Loucy (cell line): Measurements from ENCODE around the gene TOX2.

Source experiments
- H2AFZ ChIP-seq: fragments of 200-600 bp; sonication (generic); 2 replicates; pipeline ENCODE4 v1.6.0; 2016; ENCODE audit warnings: antibody characterized with exemption, mild to moderate bottlenecking, low read length, moderate library complexity
- H3F3A ChIP-seq: fragments of 200-600 bp; 2 replicates; pipeline ENCODE4 v1.6.0; 2016; ENCODE audit warnings: antibody characterized with exemption, low read depth, mild to moderate bottlenecking
- H3K27me3 ChIP-seq: fragments of 200-600 bp; sonication (generic); 2 replicates; pipeline ENCODE4 v1.6.1; 2014; ENCODE audit warnings: low read length, mild to moderate bottlenecking; ENCODE audit not compliant: insufficient read depth, poor library complexity, severe bottlenecking
- H3K36me3 ChIP-seq: fragments of 200-600 bp; sonication (generic); 2 replicates; pipeline ENCODE4 v1.6.1; 2016; ENCODE audit warnings: low read length; ENCODE audit not compliant: insufficient read depth
- H3K4me1 ChIP-seq: fragments of 200-600 bp; sonication (generic); 2 replicates; pipeline ENCODE4 v1.5.1; 2014; ENCODE audit warnings: low read length, mild to moderate bottlenecking; ENCODE audit not compliant: insufficient read depth, poor library complexity, severe bottlenecking
- H3K4me2 ChIP-seq: fragments of 200-600 bp; sonication (generic); 2 replicates; pipeline ENCODE4 v1.6.0; 2014; ENCODE audit warnings: antibody characterized with exemption, low read length, low read depth, mild to moderate bottlenecking; ENCODE audit not compliant: poor library complexity, severe bottlenecking
- H3K4me3 ChIP-seq: fragments of 200-600 bp; sonication (generic); 2 replicates; pipeline ENCODE4 v1.5.1; 2014; ENCODE audit warnings: low read length, mild to moderate bottlenecking, mixed read lengths; ENCODE audit not compliant: poor library complexity, severe bottlenecking
- H3K79me2 ChIP-seq: fragments of 200-600 bp; sonication (generic); 2 replicates; pipeline ENCODE4 v1.6.1; 2014; ENCODE audit warnings: low read length; ENCODE audit not compliant: insufficient read depth
- H3K9ac ChIP-seq: fragments of 200-600 bp; sonication (generic); 2 replicates; pipeline ENCODE4 v1.6.0; 2014; ENCODE audit warnings: mild to moderate bottlenecking, low read depth, low read length, moderate library complexity; ENCODE audit not compliant: poor library complexity, severe bottlenecking
- H3K9me2 ChIP-seq: fragments of 200-600 bp; sonication (generic); replicated peaks from 2 replicates; pipeline ENCODE4 v1.6.1; 2016; ENCODE audit warnings: low read depth, low read length, mixed read lengths
- H3K9me3 ChIP-seq: fragments of 200-600 bp; sonication (generic); 2 replicates; pipeline ENCODE4 v1.6.1; 2014; ENCODE audit warnings: mild to moderate bottlenecking, antibody characterized with exemption, low read length, low read depth; ENCODE audit not compliant: insufficient read depth
- H4K20me1 ChIP-seq: fragments of 200-600 bp; sonication (generic); 2 replicates; pipeline ENCODE4 v1.6.0; 2014; ENCODE audit warnings: antibody characterized with exemption, low read length, mild to moderate bottlenecking; ENCODE audit not compliant: insufficient read depth, poor library complexity, severe bottlenecking
- EZH2phosphoT487 ChIP-seq: fragments of 200-600 bp; IDR thresholded peaks from 2 replicates; pipeline ENCODE4 v1.6.1; 2018; ENCODE audit warnings: antibody characterized with exemption, mild to moderate bottlenecking, moderate library complexity, borderline replicate concordance
- TF ChIP-seq, protein P1 (sequence below): fragments of 200-600 bp; sonication (generic); conservative IDR thresholded peaks from 2 replicates; pipeline ENCODE4 v1.5.1; 2014; ENCODE audit warnings: mild to moderate bottlenecking, antibody characterized with exemption, low read length

Gene TOX2

DNA sequence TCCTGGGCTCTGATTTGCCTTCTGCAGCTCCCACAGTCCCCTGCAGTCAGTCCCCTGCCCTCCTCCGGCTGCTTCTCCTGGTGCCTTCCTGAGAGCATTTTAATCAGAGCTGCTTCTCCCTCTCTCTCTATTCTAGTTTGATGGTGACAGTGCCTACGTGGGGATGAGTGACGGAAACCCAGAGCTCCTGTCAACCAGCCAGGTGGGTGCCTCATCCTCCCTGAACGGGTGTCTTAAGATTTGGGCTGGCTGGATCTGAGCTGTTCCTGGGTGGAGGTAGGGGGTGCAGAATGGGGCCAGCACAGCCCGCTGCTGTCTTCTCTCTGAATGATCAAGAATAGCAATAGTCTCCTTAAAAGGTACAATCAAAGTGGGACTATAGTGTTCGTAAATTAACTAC is 58.6 kb downstream of the TOX2 start:
- Histone ChIP-seq H3K27me3 (no peaks in the 10 kb centered on the region), H4K20me1 (no peaks in the 10 kb centered on the region), H3K9ac (no peak overlapping the region), H2AFZ (no peak overlapping the region), H3K79me2 (no peaks in the 10 kb centered on the region), H3K36me3 (no peaks in the 10 kb centered on the region), H3K9me2 (no peaks in the 10 kb centered on the region), H3K4me1 (no peaks in the 10 kb centered on the region), H3K4me2 (no peak overlapping the region), H3F3A (no peaks in the 10 kb centered on the region), H3K9me3 (no peaks in the 10 kb centered on the region), H3K4me3 (no peak overlapping the region)
- TF ChIP-seq, protein P1, sequence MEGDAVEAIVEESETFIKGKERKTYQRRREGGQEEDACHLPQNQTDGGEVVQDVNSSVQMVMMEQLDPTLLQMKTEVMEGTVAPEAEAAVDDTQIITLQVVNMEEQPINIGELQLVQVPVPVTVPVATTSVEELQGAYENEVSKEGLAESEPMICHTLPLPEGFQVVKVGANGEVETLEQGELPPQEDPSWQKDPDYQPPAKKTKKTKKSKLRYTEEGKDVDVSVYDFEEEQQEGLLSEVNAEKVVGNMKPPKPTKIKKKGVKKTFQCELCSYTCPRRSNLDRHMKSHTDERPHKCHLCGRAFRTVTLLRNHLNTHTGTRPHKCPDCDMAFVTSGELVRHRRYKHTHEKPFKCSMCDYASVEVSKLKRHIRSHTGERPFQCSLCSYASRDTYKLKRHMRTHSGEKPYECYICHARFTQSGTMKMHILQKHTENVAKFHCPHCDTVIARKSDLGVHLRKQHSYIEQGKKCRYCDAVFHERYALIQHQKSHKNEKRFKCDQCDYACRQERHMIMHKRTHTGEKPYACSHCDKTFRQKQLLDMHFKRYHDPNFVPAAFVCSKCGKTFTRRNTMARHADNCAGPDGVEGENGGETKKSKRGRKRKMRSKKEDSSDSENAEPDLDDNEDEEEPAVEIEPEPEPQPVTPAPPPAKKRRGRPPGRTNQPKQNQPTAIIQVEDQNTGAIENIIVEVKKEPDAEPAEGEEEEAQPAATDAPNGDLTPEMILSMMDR = no peak
- TF ChIP-seq EZH2phosphoT487 = no peak

DNA sequence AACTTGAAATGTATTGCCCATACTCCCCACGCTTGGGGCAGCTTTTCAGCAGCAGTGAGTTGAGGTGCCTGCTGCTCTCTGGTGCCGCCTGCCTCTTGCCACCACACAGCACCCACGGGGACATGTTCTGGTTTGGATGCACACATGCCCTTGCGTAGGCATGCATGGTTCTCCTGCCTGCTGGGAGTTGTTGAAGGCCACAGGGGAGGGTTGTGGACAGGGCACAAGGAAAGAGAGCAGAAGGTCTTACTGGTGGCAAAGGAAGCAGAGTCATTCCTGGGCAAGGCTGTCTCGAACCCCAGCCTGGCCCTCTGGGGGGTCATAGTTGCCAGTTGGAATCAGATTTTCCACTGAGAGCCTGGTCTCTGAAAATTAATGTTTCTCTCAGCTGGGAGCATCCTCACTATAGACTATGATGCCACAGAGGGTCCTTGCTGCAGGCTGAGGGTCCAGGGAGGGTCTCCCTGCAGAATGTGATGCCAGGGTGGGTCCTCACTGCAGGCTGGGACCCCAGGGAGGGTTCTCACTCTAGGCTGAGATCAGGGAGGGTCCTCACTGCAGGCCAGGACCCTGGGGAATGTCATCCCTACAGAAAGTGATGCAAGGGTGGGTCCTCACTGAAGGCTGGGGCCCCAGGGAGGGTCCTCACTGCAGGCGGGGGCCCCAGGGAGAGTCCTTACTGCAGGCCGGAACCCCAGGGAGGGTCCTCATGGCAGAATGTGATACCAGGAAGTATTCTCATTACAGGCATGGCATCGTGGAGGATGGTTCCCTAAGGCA is 59.2 kb downstream of the TOX2 start:
- TF ChIP-seq, protein P1 = no peak
- TF ChIP-seq EZH2phosphoT487 = no peak
- Histone ChIP-seq H3F3A (no peaks in the 10 kb centered on the region), H3K4me3 (no peak overlapping the region), H3K9ac (no peak overlapping the region), H3K4me2 (no peak overlapping the region), H2AFZ (no peak overlapping the region), H3K36me3 (no peaks in the 10 kb centered on the region), H3K27me3 (no peaks in the 10 kb centered on the region), H3K4me1 (no peaks in the 10 kb centered on the region), H4K20me1 (no peaks in the 10 kb centered on the region), H3K9me3 (no peaks in the 10 kb centered on the region), H3K9me2 (no peaks in the 10 kb centered on the region), H3K79me2 (no peaks in the 10 kb centered on the region)

DNA sequence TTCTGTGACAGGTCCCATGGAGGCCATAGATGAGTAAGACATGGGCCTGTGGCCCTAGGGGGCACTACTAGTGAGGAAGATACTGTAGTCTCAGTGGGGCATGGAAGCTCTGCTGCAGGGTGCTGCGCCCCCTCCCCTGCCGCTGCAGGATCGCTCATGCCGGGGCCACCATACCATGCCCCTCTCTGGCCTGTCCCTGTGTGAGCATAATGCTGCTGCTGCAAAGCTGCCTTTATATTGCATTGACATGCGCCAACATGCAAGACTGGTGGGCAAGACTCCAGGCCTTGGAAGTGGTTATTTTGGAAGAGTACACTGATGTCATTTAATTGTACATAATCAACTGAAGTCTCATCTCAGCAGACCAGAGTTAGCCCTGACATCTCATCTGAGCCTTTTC is 60.0 kb downstream of the TOX2 start:
- Histone ChIP-seq H3K79me2 (no peaks in the 10 kb centered on the region), H3K9me3 (no peaks in the 10 kb centered on the region), H3K4me2 (no peak overlapping the region), H3K36me3 (no peaks in the 10 kb centered on the region), H3K9ac (no peak overlapping the region), H3K4me1 (no peaks in the 10 kb centered on the region), H4K20me1 (no peaks in the 10 kb centered on the region), H3K9me2 (no peaks in the 10 kb centered on the region), H3K27me3 (no peaks in the 10 kb centered on the region), H3K4me3 (no peak overlapping the region), H2AFZ (no peak overlapping the region), H3F3A (no peaks in the 10 kb centered on the region)
- TF ChIP-seq, protein P1 = no peak
- TF ChIP-seq EZH2phosphoT487 = no peak
